Activated T-cell treated with anti-CD3 and anti-CD28 coated beads, Interleukin-2, amount 50 U/mL, for 1 hour (primary cell): ENCODE results near the gene SMARCB1.
"Not testable (repeated sequence)": the region's sequence is repeated elsewhere in the genome, so short reads cannot be mapped to it uniquely, and the experiment has no call there.

ENCODE experiments used
- DNase-seq: peaks from one replicate; pipeline ENCODE4 v3.0.0-alpha.2; 2020

SMARCB1 gene

DNA sequence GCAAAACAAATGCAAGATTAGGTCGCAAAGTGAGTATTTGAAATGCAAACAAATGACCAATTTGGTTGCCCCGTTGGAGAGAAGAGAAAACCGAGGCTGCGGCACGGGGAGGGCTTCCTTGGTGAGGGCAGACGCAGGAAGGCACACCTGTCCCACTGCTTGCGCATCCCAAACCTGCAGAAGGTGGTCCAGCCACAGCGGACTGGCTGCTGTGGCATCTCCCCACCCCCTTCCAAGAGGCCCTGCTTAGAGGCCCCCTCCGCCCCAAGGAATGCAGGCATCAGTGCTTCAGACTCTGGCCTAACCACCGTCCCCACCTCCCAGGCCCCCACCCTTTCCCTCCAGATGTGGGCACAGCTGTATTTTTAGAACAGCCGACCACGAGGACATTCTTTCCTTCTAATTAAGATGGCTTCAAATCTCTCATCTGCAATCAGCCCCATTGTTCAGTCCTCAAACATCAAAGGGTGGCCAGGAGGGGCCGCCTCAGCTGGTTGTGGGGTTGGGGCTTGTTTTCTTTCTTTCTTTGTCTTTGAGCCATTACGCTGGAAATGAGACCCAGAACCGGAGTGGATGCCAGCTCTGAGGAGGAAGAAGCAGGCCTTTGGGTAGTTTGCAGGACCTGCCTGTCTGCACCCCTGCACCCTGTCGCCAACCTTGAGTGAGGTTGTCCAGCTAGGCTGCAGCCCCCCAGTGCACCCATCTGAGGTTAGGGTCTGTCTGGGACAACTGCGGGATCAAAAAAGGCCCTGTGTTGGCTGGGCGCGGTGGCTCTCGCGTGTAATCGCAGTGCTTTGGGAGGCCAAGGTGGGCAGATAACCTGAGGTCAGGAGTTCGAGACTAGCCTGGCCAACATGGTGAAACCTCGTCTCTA is 61.5 kb downstream of the SMARCB1 start:
- no peak for DNase-seq

- peak; percentile 93 for DNase-seq
Measured at GRCh38 chr22:23849009-23850006, 62.5 kb downstream of the SMARCB1 start.

DNA sequence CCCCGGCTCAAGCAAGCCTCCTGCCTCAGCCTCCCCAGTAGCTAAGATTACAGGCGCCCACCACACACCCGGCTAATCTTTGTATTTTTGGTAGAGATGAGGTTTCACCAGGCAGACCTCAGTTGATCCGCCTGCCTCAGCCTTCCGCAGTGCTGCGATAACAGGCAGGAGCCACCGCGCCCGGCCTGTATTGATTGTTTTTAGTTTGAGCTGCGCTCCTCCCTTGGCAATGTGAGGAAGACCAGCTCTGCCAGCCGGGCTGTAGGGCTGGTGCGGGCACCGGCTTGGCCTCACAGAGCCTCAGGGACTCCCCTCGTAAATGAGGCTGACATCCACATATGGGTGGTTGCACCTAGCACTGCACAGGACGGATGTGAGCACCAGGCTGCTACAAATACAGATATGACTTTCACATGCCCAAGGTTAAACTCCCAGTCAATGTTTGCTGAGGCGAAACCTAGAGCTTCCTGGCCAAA is 63.4 kb downstream of the SMARCB1 start:
- no peak for DNase-seq

GRCh38 chr22:23856721-23857605 is 70.2 kb downstream of the SMARCB1 start:
- DNase-seq, result no peak

DNA sequence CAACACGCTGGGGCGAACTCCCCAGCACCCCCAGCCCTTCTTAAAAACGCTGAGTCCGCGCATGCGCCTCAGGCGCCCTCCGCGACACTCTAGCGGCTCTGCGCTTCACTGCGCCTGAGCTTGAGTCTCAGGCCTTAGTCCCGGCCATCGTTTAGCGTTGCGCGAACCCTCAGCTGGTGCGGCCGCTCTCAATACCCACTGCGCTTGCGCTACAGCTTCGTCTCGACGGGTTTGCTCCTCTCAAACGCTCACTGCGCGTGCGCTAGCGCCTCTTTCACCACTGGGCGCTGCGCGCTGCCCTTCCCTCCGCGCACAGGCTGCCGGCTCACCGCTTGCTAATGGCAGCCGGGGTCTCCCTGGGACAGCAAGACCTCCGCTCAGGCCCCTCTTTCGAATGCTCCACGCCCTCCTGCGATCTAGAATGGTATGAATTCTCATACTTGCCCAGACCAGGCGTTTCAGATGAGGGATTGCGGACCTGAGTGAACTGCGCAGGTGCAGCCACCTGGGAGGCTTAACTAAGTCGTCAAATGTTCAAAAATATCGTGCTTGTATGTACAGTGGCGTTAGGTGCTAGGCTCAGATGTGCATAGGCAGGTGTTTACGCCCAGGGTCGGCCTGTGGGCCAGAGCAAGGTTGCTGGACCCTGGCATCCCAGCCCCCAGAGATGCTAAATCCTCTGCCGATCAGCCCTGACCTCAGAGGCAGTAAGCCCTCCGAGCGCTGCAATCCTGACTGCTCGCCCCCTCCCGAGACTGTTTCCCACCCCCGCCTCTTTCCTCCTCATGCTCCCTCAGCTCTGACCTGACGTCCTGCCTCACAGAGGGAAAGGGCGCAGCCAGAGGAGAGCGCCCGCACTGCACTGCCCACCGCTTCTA is 71.1 kb downstream of the SMARCB1 start, which contains the start of gene SLC2A11:
SLC2A11 (plus strand) TSS at position 270 of the 878 bp plus-strand sequence; CDS start at position 395, 125 bp downstream.
- DNase-seq, result peak; percentile 89

- DNase-seq, result no peak
Measured at GRCh38 chr22:23858484-23858815, 71.7 kb downstream of the SMARCB1 start.

GRCh38 chr22:23859201-23859600 is 72.4 kb downstream of the SMARCB1 start:
- no peak for DNase-seq

GRCh38 chr22:23860187-23860586 is 73.4 kb downstream of the SMARCB1 start:
- DNase-seq, result not testable (repeated sequence)

DNA sequence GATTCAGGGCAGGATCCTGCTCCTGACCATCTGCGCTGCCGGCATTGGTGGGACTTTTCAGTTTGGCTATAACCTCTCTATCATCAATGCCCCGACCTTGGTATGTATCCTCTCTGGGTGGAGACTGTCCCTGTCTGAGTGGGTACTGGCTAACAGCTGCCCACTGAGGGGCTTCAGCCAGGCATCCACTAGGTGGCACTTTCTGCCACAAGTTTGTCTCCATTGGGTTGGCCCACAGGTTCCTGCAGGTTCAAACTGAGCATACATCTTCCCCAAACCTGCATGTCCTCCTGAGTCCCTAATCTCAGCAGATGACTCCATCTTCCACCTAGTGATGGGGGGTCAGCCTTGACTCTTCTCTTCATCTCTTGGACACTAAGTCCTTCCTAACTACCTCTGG is 75.3 kb downstream of the SMARCB1 start:
- DNase-seq, result no peak

- DNase-seq, result not testable (repeated sequence)
Measured at GRCh38 chr22:23864499-23865154, 77.9 kb downstream of the SMARCB1 start.

GRCh38 chr22:23868580-23868979 is 81.8 kb downstream of the SMARCB1 start:
- no peak for DNase-seq

DNA sequence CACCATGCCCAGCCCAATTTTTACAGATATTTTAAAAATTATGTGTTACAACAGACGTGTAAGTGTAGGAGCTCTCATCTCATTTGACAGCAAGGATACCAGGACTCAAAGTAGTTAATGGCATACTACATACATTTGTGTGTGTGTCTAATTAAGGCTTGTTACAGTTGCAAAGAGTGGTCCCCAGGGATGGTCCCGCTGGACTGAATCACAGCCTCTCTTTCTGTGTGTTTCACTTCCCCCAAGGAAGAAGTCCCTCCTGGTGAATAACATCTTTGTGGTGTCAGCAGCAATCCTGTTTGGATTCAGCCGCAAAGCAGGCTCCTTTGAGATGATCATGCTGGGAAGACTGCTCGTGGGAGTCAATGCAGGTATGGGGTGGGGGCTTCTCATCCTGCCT is 88.1 kb downstream of the SMARCB1 start:
- DNase-seq, result no peak

DNA sequence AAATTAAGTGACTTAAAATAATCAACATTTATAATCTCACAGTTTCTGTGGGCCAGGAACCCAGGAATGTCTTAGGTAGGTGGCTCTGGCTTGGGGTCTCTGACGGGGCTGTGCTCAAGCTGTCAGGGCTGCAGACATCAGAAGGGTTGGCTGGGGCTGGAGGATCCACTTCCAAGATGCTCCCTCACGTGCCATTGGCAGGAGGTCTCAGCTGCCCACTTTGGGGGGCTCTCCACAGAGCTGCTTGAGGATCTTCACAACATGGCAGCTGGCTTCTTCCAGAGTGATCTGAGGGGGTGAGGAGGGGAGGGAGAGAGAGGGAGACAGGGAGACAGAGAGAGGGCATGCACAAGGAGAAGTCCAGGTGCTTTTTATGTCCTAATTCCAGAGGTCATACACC is 89.0 kb downstream of the SMARCB1 start:
- no peak for DNase-seq

- DNase-seq, result no peak
Measured at GRCh38 chr22:23877566-23877965, 90.8 kb downstream of the SMARCB1 start.

- DNase-seq, result no peak
Measured at GRCh38 chr22:23878219-23878618, 91.5 kb downstream of the SMARCB1 start.

DNA sequence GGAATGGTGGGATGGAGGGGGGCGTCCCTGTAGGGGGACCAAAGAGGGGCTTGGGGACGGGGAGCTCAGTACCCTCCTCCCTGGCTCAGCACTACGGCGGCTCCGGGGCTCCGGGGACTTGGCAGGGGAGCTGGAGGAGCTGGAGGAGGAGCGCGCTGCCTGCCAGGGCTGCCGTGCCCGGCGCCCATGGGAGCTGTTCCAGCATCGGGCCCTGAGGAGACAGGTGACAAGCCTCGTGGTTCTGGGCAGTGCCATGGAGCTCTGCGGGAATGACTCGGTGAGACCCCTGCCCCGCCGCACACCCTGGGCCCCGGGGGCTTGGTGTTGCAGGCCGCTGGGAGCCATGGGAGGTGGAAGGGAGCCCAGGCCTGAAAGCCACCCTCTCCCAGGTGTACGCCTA is 95.6 kb downstream of the SMARCB1 start:
- DNase-seq, result no peak

DNA sequence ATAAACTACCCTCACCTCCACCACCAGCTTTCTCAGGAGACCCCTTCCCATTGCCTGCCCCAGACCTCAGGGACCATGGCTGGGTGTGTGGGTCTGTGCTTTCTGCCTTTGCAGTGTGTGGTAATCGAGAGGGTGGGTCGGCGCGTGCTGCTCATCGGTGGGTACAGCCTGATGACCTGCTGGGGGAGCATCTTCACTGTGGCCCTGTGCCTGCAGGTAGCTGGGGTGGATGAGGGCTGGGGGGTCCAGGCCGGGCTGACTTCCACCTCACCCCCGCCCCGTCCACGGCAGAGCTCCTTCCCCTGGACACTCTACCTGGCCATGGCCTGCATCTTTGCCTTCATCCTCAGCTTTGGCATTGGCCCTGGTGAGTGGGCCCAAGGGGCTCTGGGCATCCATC is 96.9 kb downstream of the SMARCB1 start:
- DNase-seq, result no peak

DNA sequence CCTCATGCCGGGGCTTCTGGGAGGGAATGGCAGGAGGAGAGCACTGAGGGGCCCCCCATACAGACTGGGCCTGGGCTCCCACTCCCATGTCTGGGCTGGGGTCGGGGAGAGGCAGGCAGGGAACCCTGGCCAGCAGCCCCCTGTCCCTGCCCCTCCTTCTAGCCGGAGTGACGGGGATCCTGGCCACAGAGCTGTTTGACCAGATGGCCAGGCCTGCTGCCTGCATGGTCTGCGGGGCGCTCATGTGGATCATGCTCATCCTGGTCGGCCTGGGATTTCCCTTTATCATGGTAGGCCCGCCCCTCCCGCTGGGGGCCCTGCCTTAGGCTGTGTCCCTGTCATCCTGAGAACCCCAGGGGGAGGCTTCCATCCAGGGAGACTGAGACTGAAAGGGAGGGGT is 97.4 kb downstream of the SMARCB1 start:
- no peak for DNase-seq
